Urothelium cell line (cell line): Measurements from ENCODE around the gene PIAS4.

ENCODE experiments used
- DNase-seq: peaks from one replicate; pipeline ENCODE4 v3.0.0; 2011; ENCODE audit warnings: low spot score, mixed read lengths
- FAIRE-seq: peaks from 2 replicates; lab custom pipeline; 2011; peaks lifted over from hg19 to GRCh38; lab: Jason Lieb, UNC

Gene PIAS4

GRCh38 chr19:4053423-4054324, 46.1 kb downstream of the PIAS4 start:
- DNase-seq (no peak), FAIRE-seq (peak; percentile 95)

GRCh38 chr19:4054441-4055208, 47.1 kb downstream of the PIAS4 start:
- DNase-seq (no peak), FAIRE-seq (no peak)

- DNase-seq (no peak), FAIRE-seq (no peak)
Measured at GRCh38 chr19:4055209-4055552, 47.6 kb downstream of the PIAS4 start.

GRCh38 chr19:4057931-4058692, 50.6 kb downstream of the PIAS4 start:
- FAIRE-seq = no peak
- peak; percentile 77 for DNase-seq

- FAIRE-seq (no peak), DNase-seq (no peak)
Measured at GRCh38 chr19:4058693-4059452, 51.3 kb downstream of the PIAS4 start.

- DNase-seq = no peak
- no peak for FAIRE-seq
Measured at GRCh38 chr19:4059453-4059871, 51.9 kb downstream of the PIAS4 start.

GRCh38 chr19:4059891-4060620, 52.5 kb downstream of the PIAS4 start:
- FAIRE-seq (no peak), DNase-seq (no peak)

GRCh38 chr19:4060621-4061177, 53.2 kb downstream of the PIAS4 start:
- FAIRE-seq (no peak), DNase-seq (no peak)

GRCh38 chr19:4061178-4061682, 53.7 kb downstream of the PIAS4 start:
- FAIRE-seq = no peak
- peak; percentile 28 for DNase-seq

- no peak for FAIRE-seq
- no peak for DNase-seq
Measured at GRCh38 chr19:4061683-4062418, 54.3 kb downstream of the PIAS4 start.

GRCh38 chr19:4062419-4063368, 55.2 kb downstream of the PIAS4 start:
- DNase-seq (no peak), FAIRE-seq (no peak)

- no peak for FAIRE-seq
Measured at GRCh38 chr19:4063369-4064148, 56.0 kb downstream of the PIAS4 start.

GRCh38 chr19:4064149-4064495, 56.6 kb downstream of the PIAS4 start:
- DNase-seq (no peak), FAIRE-seq (no peak)

More at GRCh38 chr19:4063369-4064148, 56.0 kb downstream of the PIAS4 start:
- DNase-seq = no peak

GRCh38 chr19:4064496-4065260, 57.1 kb downstream of the PIAS4 start:
- FAIRE-seq (no peak), DNase-seq (peak; percentile 33)

- FAIRE-seq = peak; percentile 44
Measured at GRCh38 chr19:4065430-4066175, 58.1 kb downstream of the PIAS4 start.

More at GRCh38 chr19:4065430-4066175, 58.1 kb downstream of the PIAS4 start:
- DNase-seq = peak; percentile 97
